GM19455 (cell line): ENCODE data around the gene MAPK12.

Experiments used
- ATAC-seq: cut with Tn5 transposase; IDR thresholded peaks from one replicate; pipeline ENCODE4 v1.9.1; 2021; ENCODE audit not compliant: unreplicated experiment

MAPK12 gene

DNA sequence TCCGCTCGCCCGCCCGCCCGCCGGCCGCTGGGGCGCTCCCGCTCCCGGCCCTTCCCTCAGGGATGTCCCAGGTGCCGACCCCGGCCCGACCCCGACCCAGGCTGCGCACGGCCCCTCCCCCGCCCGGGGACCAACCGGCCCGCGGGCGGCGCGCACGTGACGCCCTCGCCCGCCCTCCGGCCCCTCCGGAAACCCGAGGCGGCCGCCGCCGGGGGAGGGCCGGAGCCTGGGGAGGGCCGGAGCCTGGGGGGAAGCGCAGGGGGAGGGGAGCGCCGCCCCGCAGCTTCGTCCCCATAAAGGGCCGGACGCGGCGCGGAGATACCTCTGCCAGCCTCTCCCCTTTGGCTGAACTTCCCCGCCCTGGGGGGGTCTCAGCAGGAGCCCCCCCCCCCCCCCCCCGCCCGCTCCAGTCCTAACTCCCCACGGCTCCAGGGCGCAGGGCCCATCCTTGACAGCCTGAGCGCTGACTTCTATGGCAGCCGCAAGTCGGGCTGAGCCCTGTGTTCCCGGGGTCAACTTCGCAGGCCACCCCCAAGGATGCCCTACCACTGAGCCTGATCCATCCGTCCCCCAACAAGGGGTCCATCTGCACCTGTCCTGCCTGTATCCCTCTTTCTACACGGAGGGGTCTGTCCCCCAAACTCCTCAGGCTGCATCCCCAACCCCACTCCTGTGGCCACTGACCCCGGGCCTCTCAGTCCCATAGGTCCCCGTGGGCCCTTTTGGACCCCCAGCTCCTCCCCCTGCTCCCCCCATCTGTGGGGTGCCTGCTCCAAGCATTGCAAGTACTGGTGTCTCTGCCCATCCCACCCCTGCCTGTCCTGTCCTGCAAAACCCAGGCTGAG is at the start of gene MAPK12:
Gene MAPK12 (minus strand): TSS at position 69 of the 845 bp plus-strand sequence. CDS start 174 bp downstream, outside the sequence.
- no peak for ATAC-seq

- ATAC-seq = no peak
Observed at GRCh38 chr22:50310949-50311444, 49.5 kb upstream of the MAPK12 start.

DNA sequence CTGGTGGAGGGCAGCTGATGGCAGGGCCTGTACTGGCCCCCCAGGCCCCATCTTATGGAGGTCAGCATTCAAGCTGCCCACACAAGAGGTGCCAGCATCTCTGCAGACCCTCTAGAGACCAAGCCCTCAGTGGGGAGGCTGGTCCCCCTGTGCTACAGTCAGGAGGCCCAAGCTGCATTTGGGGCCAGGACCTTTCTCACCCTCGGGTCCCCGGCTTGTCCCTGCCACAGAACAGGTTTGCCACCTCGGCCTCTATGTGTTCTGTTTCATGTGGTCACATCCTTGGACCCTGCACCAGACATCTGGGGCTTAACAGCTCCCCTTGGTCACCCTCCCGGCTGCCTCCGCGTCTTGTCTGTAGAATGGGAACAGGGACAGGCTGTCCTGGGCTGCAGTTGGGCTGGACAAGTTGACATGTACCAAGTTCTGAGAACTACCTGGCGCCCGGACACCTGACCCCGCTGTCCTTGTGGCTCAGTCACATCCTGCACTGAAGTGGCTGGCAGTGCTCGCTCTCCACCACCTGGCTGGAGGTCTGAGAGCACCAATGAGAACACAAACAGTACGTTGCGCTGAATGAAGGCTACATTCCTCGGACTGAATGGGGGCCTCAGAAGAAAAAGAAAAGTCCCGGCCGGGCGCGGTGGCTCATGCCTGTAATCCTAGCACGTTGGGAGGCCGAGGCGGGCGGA is 48.7 kb upstream of the MAPK12 start:
- ATAC-seq = no peak

- ATAC-seq = no peak
Observed at GRCh38 chr22:50309601-50309991, 48.1 kb upstream of the MAPK12 start.

DNA sequence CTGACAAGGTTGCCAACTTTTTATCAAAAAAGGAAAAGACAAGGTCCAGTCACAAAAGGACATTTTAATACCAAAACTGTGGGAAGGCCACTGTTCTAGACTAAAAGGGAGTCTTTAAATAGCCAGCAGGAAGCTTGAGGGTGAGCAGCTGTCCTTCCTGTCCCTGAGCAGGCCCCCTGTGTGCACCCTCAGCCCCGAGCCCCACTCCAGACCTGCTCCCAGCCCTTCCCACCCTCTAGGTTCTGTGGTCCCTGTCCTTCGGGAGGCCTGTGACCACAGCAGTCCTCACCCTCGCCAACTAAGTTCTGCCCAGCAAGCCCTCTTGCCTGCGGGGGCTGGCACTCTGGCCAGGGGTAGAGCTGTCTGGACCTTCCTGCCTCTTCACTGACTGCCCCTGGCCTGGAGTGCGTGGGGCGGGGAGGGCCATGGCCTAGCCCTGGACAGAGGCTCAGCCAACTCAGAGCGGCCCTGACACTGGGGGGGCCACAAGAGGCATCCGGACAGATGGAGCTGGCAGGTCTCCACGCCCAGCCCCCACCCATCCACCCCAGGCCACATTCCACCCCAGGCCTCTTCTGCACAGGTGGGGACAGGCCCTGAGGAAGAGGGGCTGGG is 47.6 kb upstream of the MAPK12 start:
- ATAC-seq = no peak

- no peak for ATAC-seq
Observed at GRCh38 chr22:50308597-50308935, 47.1 kb upstream of the MAPK12 start.

DNA sequence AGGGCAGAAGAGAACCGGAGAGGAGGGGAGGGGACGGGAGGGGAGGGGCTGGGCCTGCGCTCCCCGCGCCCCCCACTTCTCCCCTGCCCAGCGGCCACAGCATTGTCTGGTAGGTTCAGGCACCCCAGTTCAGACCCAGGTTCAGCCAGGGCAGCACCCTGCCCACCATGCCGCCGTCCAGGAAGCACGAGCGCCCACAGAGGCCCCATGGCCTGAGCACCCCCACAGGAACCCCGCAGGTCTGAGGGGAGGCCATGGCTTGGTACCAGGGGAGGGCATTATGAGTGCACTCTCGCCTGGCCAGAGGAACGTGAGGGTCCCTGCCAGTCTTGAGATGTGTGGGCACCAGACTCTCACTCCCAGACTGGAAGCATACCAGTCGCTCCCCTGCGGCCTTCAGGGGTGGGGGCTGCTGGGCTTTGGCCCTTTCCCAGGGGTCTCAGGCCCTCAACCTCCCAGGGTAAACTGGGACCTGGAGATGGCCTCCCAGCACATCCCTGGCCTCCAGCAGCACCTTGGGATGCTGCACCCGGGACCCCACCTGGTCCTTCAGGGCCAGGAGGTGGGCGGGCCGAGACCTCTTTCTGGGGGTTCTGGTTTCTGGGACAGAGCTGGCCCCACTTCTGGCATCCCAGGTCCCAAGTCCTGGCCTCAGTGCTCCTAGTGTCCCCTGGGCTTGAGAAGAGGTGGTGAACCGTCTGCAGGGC is 46.6 kb upstream of the MAPK12 start:
- ATAC-seq = no peak

DNA sequence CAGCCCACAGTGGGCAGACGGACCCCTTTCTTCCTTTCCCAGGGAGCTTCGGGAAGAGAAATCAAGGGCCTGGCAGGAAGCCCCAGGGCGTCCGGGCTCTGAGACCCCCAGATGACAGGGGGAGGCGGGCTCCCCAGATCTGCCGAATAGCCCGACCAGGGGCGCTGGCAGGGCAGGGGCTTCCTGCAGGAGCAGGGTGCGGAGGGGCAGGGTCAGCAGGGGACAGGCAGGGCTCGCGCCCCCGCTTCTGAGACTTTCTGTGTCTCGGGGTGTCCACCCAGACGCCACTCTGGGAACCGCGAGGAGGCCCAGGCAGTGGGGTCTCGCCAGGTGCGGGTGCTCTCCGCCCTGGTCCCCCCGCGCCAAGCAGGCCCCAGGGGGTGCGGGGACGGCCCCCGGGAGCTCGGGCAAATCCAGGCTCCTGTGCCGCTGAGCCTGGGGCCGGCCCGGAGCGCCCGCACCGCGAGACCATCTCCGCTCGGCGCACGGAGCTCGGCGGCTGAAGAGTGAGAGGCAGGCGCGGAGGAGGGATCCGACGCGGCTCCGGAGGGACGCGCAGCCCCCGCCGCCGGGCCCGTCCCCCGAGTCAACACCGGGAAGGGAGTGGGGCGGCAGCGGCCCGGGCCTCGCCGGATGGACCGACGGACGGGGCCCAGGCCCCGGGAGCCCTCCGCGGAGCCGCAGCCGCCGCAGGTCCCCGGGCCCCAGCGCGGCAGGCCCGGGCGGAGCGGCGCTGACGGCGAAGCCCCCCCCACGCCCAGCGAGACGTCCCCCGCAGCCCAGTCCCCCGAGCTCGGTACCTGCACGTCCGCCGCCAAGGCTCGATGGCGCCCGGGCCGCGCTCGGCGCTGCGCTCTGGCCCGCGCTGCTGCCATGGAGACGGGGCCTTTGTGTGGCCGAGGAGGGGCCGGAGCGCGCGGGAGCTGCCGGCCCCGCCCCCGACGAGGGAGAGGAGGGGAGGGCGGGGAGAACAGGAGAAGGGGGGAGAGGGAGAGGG is 45.6 kb upstream of the MAPK12 start, which contains the start of gene PLXNB2:
Gene PLXNB2 (minus strand): TSS at position 894 of the 997 bp plus-strand sequence. CDS start 17,062 bp downstream, outside the sequence.
- no peak for ATAC-seq

GRCh38 chr22:50305923-50306566 is 44.6 kb upstream of the MAPK12 start:
- no peak for ATAC-seq

DNA sequence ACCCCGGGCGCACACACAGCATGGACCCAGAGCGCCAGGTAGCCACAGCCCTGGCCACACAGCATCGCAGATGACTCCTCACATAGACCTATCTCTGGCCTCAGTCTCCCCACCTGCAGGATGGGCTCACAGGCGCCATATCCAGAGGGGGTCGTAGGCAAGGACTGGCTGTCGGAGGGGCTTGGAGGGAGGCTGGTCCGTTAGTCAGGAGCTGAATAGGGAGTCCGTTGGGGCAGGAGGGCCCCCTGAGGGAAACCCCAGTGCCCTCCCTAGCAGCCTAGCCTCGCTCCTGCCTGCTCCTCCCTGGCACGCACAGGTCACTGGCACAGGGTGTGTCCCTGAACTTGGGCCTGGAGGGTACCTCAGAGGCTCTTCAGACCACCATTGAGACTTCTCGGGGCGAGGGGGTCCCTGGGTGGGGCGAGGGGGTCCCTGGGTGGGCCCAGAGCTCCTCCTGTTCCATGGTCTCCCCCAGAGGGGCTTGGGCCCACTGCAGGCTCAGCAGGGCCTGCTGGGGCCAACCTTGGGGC is 44.0 kb upstream of the MAPK12 start:
- ATAC-seq = no peak

- no peak for ATAC-seq
Observed at GRCh38 chr22:50304528-50305392, 43.3 kb upstream of the MAPK12 start.

DNA sequence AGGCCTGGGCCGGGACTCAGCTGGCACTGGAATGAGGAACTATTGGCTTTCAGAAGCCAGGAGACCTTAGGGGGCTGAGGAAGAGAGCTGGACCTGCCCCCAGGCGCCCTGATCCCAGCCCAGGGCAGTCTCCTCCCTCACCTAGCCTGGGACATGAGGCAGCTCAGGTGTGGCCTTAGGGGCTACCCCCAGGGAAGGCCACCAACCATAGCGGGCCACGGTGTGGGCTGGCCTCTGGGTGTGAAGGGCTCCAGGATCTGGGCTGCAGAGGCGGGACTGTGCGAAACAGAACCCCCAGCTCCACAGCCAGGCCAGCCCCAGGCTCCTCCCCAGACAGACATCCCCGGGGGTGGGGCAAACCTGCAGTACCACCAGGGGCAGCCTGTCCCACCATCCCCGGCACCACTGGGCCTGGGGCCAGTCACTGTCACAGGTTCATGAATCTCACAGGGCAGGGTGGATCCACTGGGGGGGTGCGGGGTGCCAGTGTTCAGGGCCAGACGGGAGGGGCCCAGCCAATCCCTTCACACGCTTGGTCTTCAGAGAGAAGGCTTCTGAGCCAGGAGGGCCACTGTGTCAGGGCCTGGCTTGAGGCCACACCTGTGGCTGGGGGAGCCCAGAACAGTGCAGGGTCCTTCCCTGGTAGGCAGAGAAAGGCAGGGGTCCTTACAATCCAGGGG is 42.5 kb upstream of the MAPK12 start:
- no peak for ATAC-seq

GRCh38 chr22:50303515-50303847 is 42.0 kb upstream of the MAPK12 start:
- no peak for ATAC-seq

- no peak for ATAC-seq
Observed at GRCh38 chr22:50302564-50302963, 41.1 kb upstream of the MAPK12 start.

GRCh38 chr22:50302041-50302541 is 40.6 kb upstream of the MAPK12 start:
- no peak for ATAC-seq

DNA sequence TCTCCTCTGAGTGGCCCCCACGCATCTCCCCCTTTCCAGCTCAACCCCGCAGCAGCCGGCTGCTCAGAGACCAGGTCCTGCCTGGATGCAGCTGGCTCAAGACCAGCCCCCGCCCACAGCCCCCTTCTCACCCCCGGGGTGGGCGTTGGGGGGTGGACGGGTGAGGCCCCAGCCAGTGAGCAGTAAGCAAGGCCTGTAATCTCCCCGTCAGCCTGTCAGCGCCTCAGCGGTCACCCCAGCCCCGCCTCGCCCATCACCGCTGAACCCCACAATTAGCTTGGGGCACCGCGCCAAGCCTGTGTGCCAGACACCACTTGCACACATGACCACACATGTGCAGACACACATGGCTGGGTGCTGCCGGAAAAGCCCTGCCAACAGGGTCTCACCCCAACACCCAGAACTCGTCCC is 40.1 kb upstream of the MAPK12 start:
- ATAC-seq = no peak

- ATAC-seq = no peak
Observed at GRCh38 chr22:50300620-50301257, 39.3 kb upstream of the MAPK12 start.
